Measurements from ENCODE around the gene SLC19A1. TPM values are rescaled to one million over a fixed set of nuclear protein-coding genes. Genes with fewer than 3 reads are reported as not detected.
A peak's percentile ranks its signal among the peaks of the same experiment; 100 is the strongest.

Gene SLC19A1
- total RNA-seq, 3 donors from 2014 or later: 5.6 to 6.7 (median 6.6) TPM

DNA sequence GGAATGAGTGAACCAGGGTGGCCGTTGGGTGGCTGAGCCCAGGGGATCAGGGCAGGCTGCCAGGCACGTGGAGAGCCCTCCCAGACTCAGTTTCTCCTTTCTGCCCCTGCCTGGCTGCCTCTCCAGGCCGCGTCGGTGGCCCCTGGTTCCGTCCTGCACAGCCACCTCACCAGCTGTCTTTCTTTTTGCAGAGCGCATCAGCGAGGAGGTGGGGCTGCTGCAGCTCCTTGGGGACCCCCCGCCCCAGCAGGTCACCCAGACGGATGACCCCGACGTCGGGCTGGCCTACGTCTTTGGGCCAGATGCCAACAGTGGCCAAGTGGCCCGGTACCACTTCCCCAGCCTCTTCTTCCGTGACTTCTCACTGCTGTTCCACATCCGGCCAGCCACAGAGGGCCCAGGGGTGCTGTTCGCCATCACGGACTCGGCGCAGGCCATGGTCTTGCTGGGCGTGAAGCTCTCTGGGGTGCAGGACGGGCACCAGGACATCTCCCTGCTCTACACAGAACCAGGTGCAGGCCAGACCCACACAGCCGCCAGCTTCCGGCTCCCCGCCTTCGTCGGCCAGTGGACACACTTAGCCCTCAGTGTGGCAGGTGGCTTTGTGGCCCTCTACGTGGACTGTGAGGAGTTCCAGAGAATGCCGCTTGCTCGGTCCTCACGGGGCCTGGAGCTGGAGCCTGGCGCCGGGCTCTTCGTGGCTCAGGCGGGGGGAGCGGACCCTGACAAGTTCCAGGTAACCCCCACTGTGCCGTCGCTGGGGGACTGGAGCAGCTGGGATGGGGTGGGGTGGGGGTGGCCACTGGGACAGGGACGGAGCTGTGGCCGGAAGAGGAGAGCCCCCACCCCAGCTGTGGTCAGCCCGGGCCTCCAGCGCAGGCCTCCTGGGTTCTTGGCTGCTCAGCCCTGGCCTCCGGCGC lies 73.9 kb downstream of the SLC19A1 start:
- peak overlapping the region in 1 of 2 donors; percentile 77 for H3K27ac ChIP-seq
- no peak for DNase-seq (ENCODE audit: low spot score in 2 of 2)
- no peaks in the 10 kb centered on the region for H3K36me3 ChIP-seq
- no peaks in the 10 kb centered on the region for H3K9me3 ChIP-seq
- intact Hi-C loops (cut with DNase I; ENCODE audit: low total_unique reads): no loop called here
- peaks cover 9 to 14% of the 10 kb centered on the region in 2 donors for H3K4me1 ChIP-seq
- TF ChIP-seq, protein P1, sequence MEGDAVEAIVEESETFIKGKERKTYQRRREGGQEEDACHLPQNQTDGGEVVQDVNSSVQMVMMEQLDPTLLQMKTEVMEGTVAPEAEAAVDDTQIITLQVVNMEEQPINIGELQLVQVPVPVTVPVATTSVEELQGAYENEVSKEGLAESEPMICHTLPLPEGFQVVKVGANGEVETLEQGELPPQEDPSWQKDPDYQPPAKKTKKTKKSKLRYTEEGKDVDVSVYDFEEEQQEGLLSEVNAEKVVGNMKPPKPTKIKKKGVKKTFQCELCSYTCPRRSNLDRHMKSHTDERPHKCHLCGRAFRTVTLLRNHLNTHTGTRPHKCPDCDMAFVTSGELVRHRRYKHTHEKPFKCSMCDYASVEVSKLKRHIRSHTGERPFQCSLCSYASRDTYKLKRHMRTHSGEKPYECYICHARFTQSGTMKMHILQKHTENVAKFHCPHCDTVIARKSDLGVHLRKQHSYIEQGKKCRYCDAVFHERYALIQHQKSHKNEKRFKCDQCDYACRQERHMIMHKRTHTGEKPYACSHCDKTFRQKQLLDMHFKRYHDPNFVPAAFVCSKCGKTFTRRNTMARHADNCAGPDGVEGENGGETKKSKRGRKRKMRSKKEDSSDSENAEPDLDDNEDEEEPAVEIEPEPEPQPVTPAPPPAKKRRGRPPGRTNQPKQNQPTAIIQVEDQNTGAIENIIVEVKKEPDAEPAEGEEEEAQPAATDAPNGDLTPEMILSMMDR (IDR thresholded peaks at IDR 0.05): no peak
- TF ChIP-seq POLR2A (IDR thresholded peaks at IDR 0.05) (no peak), POLR2AphosphoS5 (IDR thresholded peaks at IDR 0.05) (no peak)
- H3K4me3 ChIP-seq: no peak overlapping the region
- H3K27me3 ChIP-seq: no peaks in the 10 kb centered on the region

DNA sequence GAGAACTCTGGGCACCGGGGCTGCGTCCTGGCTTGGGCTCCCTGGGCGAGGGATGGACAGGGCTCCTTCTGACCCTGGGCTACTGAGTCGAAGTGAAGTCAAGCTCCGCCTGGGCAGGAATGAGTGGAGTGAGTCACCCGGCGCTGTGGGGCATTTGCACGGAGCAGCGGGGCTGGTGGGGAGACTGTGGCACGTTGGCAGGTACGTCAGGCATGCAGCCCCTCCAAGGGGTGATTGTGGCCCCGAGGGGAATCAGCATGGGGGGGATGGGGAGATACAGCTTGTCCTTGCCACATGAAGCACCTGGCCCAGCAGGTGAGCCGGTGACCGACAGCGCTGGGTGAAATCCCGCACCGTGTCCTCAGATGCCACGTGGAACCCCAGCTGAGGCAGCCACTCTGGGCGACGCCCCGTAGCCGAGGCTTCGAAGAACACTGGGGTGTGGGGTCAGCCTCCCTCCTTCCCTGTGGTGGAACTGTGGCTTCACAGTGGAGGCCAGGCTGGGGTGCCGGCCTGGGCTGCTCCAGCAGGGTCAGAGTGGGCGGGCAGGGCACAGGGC lies 74.9 kb downstream of the SLC19A1 start:
- Histone ChIP-seq H3K4me3 (peak overlapping the region in 1 of 3 donors; percentile 37), H3K27me3 (no peaks in the 10 kb centered on the region), H3K4me1 (peaks cover 9 to 14% of the 10 kb centered on the region in 2 donors), H3K27ac (peak overlapping the region in 1 of 2 donors; percentile 20), H3K9me3 (peaks cover 0 to 7% of the 10 kb centered on the region in 2 donors), H3K36me3 (no peaks in the 10 kb centered on the region)
- no peak for TF ChIP-seq POLR2A (IDR thresholded peaks at IDR 0.05)
- TF ChIP-seq, protein P1 (IDR thresholded peaks at IDR 0.05): no peak
- no peak for TF ChIP-seq POLR2AphosphoS5 (IDR thresholded peaks at IDR 0.05)
- no peak for DNase-seq (ENCODE audit: low spot score in 2 of 2)
- intact Hi-C loops (cut with DNase I; ENCODE audit: low total_unique reads): no loop called here

DNA sequence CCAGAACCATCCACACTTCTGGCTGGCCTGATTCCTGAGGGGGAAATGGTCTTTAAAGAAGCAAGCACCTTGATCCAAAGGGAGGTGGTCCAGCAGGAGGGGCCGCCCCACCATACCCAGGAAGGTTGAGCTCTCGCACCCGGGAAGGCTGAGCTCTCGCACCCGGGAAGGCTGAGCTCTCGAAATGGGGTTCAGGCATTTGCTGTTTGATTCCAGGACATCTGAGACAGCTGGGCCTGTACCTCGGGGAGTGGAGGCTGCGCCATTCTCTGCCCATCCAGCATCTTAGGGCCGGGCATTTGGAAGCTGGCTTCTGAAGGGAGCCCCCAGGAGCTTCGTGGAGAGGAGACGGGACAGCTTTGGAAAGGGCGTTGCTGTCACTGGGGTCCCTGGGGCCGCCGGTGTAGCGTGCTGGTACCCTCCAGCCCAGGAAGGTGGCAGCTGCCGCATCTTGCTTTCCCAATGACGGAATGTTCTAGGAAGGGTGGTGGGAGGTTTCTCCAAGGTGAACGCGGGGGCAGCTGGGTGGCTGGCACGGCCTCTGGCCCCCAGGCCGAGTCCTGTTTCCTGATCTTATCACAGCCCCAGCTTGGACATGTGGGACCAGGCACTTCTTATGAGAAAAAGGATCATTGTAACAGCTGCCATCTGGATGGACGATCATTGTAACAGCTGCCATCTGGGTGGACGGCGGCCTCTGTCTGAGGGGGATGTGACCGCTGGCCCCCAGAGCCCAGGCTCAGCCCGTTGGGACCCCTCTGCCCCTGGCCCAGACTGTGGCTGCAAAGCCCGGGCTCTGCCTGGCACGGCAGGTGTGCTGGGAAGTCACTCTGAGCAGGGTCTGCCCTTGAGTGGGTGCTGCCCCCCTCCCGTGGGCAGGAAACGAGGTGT lies 75.7 kb downstream of the SLC19A1 start:
- peaks cover 9 to 14% of the 10 kb centered on the region in 2 donors for H3K4me1 ChIP-seq
- no peaks in the 10 kb centered on the region for H3K36me3 ChIP-seq
- intact Hi-C loops (cut with DNase I; ENCODE audit: low total_unique reads): no loop called here
- no peak for DNase-seq (ENCODE audit: low spot score in 2 of 2)
- H3K27ac ChIP-seq: peak overlapping the region in 1 of 2 donors; percentile 20
- peak overlapping the region in 1 of 3 donors; percentile 37 for H3K4me3 ChIP-seq
- H3K9me3 ChIP-seq: peaks cover under 1 to 14% of the 10 kb centered on the region in 2 donors
- TF ChIP-seq, protein P1 (IDR thresholded peaks at IDR 0.05): no peak
- TF ChIP-seq POLR2A (IDR thresholded peaks at IDR 0.05) (no peak), POLR2AphosphoS5 (IDR thresholded peaks at IDR 0.05) (no peak)
- no peaks in the 10 kb centered on the region for H3K27me3 ChIP-seq

DNA sequence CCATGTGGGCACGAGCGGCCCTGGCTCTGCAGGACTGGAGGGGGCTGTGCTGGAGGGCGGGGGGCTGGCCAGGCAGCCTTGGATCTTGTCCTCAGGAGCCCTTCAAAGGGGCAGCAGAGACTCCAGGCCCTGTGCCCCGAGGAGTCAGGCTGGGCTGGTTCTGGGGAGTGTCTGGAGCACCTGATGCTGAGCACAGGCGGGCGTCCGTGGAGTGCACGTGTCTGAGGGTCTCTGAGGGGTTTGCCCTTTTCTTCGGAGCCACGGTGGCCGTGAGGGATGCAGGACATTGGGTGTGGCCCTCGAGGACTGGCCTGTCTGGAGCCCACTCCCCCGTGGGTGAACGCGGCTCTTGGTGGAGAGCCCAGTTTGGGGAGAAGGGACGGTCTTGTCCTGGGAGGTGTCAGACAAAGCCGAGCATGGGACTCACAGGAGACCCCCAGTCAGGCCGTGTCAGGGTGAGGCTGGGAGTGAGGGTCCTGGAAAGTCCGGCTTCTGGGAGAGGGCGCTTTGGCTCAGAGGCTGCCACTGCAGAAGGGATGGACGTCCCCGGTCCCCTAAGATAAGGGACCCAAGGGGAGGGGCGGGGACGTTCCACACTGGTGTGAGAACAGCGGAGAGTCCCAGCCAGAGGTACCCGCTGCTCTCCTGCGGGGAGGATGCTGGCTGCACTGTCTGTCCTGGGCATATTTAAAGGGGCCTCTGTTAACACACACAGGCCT lies 76.5 kb downstream of the SLC19A1 start:
- Histone ChIP-seq H3K36me3 (no peaks in the 10 kb centered on the region), H3K27me3 (no peaks in the 10 kb centered on the region), H3K4me3 (no peak overlapping the region), H3K27ac (no peak overlapping the region), H3K4me1 (peaks cover 8 to 10% of the 10 kb centered on the region in 2 donors), H3K9me3 (peaks cover 7 to 22% of the 10 kb centered on the region in 2 donors)
- TF ChIP-seq, protein P1 (IDR thresholded peaks at IDR 0.05): no peak
- TF ChIP-seq POLR2A (IDR thresholded peaks at IDR 0.05) (no peak), POLR2AphosphoS5 (IDR thresholded peaks at IDR 0.05) (no peak)
- intact Hi-C loops (cut with DNase I; ENCODE audit: low total_unique reads): no loop called here
- no peak for DNase-seq (ENCODE audit: low spot score in 2 of 2)
